ENCODE results near the gene PDXK. TPM values are rescaled to one million over a fixed set of nuclear protein-coding genes. Genes with fewer than 3 reads are reported as not detected.

PDXK gene
- total and polyA plus RNA-seq, 9 of the 15 experiments (the other 6 are each of a cell fraction or from before 2014, with no cell fraction given), result 5.6 to 162 (median 76.5) TPM

GRCh38 chr21:43789276-43790009 is 70.5 kb downstream of the PDXK start, which contains the start of gene RRP1 (continued):
- TF ChIP-seq ZNF449 (CRISPR knock-in tag; IDR thresholded peaks at IDR 0.05) (no peak), SMAD4 (CRISPR knock-in tag; conservative IDR thresholded peaks at IDR 0.05) (0 out of 2 replicates have a peak, but pooled peaks have one; percentile 44), ARID3B (CRISPR knock-in tag; IDR thresholded peaks at IDR 0.05; ENCODE audit: borderline replicate concordance) (0 out of 2 replicates have a peak, but pooled peaks have one; percentile 44), ZBTB1 (CRISPR knock-in tag; IDR thresholded peaks at IDR 0.05; ENCODE audit: borderline replicate concordance, low read depth) (no peak; the same call in none of the 2 replicates), ELF1 (tag; IDR thresholded peaks at IDR 0.05) (peak; percentile 68), HNRNPK (IDR thresholded peaks at IDR 0.05; ENCODE audit: low read depth, low read length, poor library complexity, severe bottlenecking) (no peak), ZNF644 (tag; IDR thresholded peaks at IDR 0.05; ENCODE audit: low read depth) (no peak), KAT2B (IDR thresholded peaks at IDR 0.05; ENCODE audit: low read depth, low read length) (no peak), MXD1 (CRISPR knock-in tag; IDR thresholded peaks at IDR 0.05; ENCODE audit: borderline replicate concordance, poor library complexity, severe bottlenecking) (peak; percentile 97), E2F6 (IDR thresholded peaks at IDR 0.05; ENCODE audit: borderline replicate concordance in 1 of 2, extremely low read depth in 1 of 2, insufficient read depth in 1 of 2, insufficient read length in 1 of 2, low read depth in 1 of 2, low read length in 1 of 2, poor library complexity in 1 of 2, severe bottlenecking in 1 of 2) (peak; percentile 74 to 86), HOMEZ (CRISPR knock-in tag; IDR thresholded peaks at IDR 0.05) (no peak), CBFA2T3 (IDR thresholded peaks at IDR 0.05) (no peak), ZNF212 (CRISPR knock-in tag; IDR thresholded peaks at IDR 0.05) (no peak), ZNF280B (CRISPR knock-in tag; IDR thresholded peaks at IDR 0.05) (no peak), XRCC4 (IDR thresholded peaks at IDR 0.05; ENCODE audit: extremely low read depth, insufficient read depth, insufficient read length) (no peak)

Measured in K562 (cell line).